GM12865 (cell line): ENCODE results near the gene ACAA2.
"Not testable (repeated sequence)": the region's sequence is repeated elsewhere in the genome, so short reads cannot be mapped to it uniquely, and the experiment has no call there.

Source experiments
- DNase-seq: peaks from one replicate; pipeline ENCODE4 v3.0.0; 2010; ENCODE audit warnings: low read depth
- H3K4me3 ChIP-seq: 2 replicates; pipeline ENCODE4 v1.5.1; 2011; ENCODE audit warnings: mild to moderate bottlenecking, low read depth, low read length, control low read depth
- TF ChIP-seq, protein P1 (sequence below): IDR thresholded peaks from 2 replicates; pipeline ENCODE4 v1.5.1; 2011; ENCODE audit warnings: low read length, control low read depth, low read depth, inconsistent platforms; ENCODE audit not compliant: insufficient read depth; ENCODE audit errors: missing control alignments

Gene ACAA2

GRCh38 chr18:49798001-49798400, 15.3 kb downstream of the ACAA2 start:
- TF ChIP-seq, protein P1, sequence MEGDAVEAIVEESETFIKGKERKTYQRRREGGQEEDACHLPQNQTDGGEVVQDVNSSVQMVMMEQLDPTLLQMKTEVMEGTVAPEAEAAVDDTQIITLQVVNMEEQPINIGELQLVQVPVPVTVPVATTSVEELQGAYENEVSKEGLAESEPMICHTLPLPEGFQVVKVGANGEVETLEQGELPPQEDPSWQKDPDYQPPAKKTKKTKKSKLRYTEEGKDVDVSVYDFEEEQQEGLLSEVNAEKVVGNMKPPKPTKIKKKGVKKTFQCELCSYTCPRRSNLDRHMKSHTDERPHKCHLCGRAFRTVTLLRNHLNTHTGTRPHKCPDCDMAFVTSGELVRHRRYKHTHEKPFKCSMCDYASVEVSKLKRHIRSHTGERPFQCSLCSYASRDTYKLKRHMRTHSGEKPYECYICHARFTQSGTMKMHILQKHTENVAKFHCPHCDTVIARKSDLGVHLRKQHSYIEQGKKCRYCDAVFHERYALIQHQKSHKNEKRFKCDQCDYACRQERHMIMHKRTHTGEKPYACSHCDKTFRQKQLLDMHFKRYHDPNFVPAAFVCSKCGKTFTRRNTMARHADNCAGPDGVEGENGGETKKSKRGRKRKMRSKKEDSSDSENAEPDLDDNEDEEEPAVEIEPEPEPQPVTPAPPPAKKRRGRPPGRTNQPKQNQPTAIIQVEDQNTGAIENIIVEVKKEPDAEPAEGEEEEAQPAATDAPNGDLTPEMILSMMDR: no peak
- H3K4me3 ChIP-seq: no peak overlapping the region
- DNase-seq: no peak

- DNase-seq: no peak
- TF ChIP-seq, protein P1: no peak
Measured at GRCh38 chr18:49795612-49796552, 17.5 kb downstream of the ACAA2 start.

GRCh38 chr18:49794743-49795142, 18.6 kb downstream of the ACAA2 start:
- DNase-seq: no peak
- TF ChIP-seq, protein P1: no peak
- H3K4me3 ChIP-seq: no peak overlapping the region

More at GRCh38 chr18:49795612-49796552, 17.5 kb downstream of the ACAA2 start:
- H3K4me3 ChIP-seq: no peak overlapping the region

GRCh38 chr18:49789560-49790134, 23.7 kb downstream of the ACAA2 start:
- H3K4me3 ChIP-seq, DNase-seq: not testable (repeated sequence)

DNA sequence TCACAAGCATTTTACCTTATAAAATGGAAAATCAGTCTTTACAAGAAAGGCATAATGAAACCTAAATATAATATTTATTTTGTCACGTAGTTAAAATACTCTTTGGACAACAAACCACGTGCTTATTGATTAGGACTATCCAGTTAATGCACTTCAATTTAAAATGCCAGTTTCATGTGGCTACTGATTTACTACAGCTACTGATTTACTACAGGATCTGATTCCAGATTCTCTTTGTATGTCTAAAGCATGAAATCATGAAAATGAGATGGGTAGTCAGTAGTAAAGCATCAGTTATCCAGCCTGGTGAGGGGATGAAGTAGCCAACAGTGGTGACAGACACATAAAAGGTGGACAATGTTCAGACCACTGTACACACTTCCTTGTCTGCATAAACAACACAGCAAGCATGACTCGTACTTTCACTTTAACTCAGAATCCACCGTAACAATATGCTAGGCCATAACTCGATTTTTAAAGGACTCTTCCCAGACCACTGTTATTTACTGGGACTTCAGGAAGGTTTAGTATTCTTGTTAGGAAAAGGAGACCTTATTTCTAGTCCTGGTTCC, 24.9 kb downstream of the ACAA2 start:
- TF ChIP-seq, protein P1: no peak
- peak; percentile 20 for DNase-seq
- no peak overlapping the region for H3K4me3 ChIP-seq

GRCh38 chr18:49786019-49786720, 27.2 kb downstream of the ACAA2 start:
- DNase-seq: no peak
- no peak overlapping the region for H3K4me3 ChIP-seq
- TF ChIP-seq, protein P1: no peak

GRCh38 chr18:49784427-49785185, 28.7 kb downstream of the ACAA2 start:
- TF ChIP-seq, protein P1: no peak
- H3K4me3 ChIP-seq: no peak overlapping the region
- DNase-seq: no peak

GRCh38 chr18:49783631-49784030, 29.7 kb downstream of the ACAA2 start:
- DNase-seq, H3K4me3 ChIP-seq: not testable (repeated sequence)
